ENCODE data around the gene NADK.
"Not testable (repeated sequence)": the region's sequence is repeated elsewhere in the genome, so short reads cannot be mapped to it uniquely, and the experiment has no call there.

The NADK gene

DNA sequence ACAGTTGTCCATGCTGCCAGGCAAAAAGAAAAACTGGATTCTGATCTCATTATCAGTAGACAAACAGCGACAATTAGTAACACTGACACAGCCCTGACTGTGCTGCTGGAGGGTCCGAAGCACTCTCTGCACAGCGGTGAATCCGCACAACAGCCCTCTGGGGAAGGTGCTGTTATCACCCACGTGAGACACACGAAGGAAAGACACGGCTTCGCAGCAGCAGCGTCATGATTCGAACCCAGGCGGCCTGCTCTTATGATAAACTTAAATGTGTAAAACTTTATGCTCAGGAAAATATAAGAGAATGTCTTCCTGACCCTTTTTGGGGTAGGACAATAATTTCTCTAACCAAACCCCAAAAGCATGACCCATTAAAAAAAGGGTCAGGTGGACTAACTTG is 35.7 kb downstream of the NADK start:
- not testable (repeated sequence) for DNase-seq

DNA sequence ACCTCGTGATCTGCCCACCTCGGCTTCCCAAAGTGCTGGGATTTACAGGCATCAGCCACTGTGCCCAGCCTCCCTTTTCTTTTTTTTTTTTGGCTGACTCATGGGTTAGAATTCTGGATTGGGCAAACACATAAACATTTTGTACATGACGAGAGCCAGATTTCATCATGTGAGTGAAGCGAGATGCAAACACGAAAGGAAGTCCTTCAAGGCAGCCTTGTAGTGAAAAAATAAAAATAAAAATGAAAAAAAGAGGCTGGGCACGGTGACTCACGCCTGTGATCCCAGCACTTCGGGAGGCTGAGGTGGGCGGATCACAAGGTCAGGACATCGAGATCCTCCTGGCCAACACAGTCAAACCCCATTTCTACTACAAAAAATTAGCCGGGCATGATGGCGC is 37.3 kb downstream of the NADK start:
- DNase-seq = not testable (repeated sequence)

DNA sequence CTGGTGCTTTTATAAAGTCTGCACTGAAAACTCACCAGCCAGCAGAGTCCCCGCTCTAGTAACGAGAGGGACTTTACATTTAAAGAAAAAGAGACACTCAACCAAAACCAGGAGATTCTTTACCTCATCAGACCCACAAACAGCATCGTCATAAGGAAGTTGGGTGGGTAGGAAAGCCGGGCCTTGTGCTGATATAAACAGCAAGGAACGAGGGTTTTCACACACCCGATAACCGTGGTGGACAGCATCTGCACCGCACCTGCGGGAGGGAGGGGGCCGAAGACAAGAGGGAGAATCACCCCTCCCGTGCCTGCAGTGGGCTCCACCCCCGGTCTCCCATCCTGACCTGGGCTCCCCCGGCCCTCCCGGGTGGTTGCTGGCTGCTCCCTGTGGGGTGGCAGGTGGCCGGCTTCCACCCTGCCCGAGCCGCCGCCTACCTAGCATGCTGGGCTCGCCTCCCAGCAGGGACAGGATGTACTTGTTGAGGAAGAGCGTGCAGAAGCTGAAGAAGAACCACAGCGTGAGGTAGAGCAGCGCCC is 39.4 kb downstream of the NADK start:
- DNase-seq = not testable (repeated sequence)

GRCh38 chr1:1737675-1738590 is 40.3 kb downstream of the NADK start:
- not testable (repeated sequence) for DNase-seq

DNA sequence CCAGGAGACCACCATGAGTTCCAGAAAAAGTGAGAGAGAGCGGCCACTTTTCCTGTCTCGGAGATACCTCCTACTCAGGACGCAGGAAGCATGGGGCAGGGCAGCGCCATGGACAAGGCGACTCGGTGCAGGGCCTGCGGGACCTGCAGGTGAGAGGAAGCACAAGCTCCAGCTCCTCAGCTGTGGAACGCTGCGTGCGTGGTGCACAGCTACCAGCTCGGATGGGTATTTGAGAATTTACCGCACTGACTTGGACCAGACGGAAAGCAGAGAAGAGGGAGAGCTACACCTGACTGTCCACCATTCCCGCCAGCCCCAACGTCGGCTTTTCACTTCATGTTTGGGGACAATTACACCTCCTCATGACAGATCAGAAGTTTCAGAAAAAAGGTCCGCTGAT is 45.9 kb downstream of the NADK start:
- no peak for DNase-seq

- DNase-seq = no peak
Measured at GRCh38 chr1:1730870-1731269, 47.4 kb downstream of the NADK start.

- not testable (repeated sequence) for DNase-seq
Measured at GRCh38 chr1:1730230-1730629, 48.0 kb downstream of the NADK start.

GRCh38 chr1:1729116-1729816 is 49.0 kb downstream of the NADK start:
- not testable (repeated sequence) for DNase-seq

DNA sequence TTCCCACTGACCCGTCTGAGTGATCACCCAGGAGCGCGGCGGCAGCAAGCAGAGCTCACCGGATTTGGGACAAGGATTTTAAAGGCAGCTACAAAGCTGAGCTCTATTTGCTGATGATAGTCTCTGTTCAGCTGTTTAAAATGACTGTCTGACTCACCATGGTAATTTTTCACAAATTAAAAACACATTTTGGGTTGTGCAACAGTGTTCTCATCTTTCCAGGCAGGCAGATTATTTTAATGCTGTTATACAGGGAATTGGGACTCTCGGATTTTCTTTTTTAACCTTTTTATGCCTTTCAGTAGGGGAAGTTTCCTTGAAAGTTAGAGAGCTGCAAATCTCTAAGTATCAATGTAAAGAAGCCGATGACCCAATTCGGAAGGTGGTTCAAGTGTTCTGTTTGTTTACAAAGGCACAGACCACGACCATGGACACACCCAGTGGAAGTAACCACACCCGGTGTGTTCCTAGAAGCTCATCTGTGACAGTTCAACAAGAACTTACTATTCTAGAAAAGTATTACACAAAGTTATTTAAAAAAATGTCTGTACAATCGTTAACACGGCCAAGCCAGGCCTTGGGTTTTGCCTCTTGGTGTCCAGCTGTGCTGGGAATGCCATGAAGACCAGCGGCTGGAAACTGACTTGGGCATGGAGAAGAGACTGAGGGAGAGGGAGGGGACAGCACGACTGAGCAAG is 49.8 kb downstream of the NADK start:
- not testable (repeated sequence) for DNase-seq

- DNase-seq = not testable (repeated sequence)
Measured at GRCh38 chr1:1727131-1727651, 51.1 kb downstream of the NADK start.

GRCh38 chr1:1726088-1726487 is 52.2 kb downstream of the NADK start:
- not testable (repeated sequence) for DNase-seq

- peak; percentile 73 for DNase-seq
Measured at GRCh38 chr1:1724035-1724864, 54.0 kb downstream of the NADK start, which contains the start of gene CDK11A. Gene CDK11A, minus strand, starts transcription at chr1:1724357. Its CDS starts 1,539 bp downstream, at chr1:1722818.

DNA sequence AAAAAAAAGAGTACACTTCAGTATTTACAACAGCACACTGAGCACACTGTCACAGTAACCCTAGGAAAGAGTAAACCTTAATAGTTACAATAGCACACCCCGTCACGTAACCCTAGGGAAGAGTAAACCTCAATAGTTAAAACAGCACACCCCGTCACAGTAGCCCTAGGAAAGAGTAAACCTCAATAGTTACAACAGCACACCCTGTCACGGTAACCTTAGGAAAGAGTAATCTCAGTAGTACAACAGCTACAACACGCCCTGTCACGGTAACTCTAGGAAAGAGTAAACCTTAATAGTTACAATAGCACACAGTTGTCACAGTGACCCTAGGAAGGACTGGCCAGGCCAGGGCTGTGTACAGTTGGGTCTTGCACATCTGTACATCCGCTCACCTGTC is 57.1 kb downstream of the NADK start:
- no peak for DNase-seq

GRCh38 chr1:1715109-1715883 is 63.0 kb downstream of the NADK start:
- not testable (repeated sequence) for DNase-seq

- not testable (repeated sequence) for DNase-seq
Measured at GRCh38 chr1:1707897-1708296, 70.4 kb downstream of the NADK start.

DNA sequence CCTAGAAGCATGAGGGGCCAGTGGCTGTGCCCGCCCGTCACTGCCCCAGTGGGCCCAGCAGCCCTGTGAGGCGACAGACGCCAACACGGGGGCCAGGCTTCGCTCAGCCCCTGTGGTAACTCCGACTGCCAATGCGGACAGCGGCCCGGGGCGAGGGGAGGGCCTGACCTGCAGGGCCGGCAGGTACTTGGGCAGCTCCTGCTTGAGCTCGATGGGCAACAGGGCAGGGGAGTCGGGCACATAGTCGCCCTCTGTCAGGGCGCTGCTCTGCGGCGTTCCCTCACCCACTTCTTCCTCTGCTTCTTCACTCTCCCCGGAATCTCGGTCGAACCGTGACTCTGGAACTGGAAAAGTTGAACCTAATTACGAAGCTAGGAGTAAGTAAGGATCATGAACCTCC is 71.0 kb downstream of the NADK start:
- not testable (repeated sequence) for DNase-seq

DNA sequence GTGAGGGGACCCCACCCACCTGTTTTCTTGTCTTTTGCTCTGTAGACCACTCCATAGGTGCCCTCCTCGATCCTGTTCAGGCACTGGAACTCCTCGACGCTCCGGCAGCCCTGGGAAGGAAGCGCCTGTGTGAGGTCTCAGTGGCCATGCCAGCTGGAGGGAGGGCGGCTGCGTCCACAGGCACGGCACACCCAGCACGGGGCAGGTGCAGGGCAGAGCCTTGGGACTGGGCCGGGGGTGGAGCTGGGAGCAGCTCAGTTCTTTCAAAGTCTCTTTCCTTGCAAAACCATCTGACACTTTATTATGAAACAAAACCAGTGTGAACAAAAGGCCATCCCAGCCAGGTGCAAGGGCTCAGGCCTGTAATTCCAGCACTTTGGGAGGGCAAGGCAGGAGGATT is 72.6 kb downstream of the NADK start:
- not testable (repeated sequence) for DNase-seq

DNA sequence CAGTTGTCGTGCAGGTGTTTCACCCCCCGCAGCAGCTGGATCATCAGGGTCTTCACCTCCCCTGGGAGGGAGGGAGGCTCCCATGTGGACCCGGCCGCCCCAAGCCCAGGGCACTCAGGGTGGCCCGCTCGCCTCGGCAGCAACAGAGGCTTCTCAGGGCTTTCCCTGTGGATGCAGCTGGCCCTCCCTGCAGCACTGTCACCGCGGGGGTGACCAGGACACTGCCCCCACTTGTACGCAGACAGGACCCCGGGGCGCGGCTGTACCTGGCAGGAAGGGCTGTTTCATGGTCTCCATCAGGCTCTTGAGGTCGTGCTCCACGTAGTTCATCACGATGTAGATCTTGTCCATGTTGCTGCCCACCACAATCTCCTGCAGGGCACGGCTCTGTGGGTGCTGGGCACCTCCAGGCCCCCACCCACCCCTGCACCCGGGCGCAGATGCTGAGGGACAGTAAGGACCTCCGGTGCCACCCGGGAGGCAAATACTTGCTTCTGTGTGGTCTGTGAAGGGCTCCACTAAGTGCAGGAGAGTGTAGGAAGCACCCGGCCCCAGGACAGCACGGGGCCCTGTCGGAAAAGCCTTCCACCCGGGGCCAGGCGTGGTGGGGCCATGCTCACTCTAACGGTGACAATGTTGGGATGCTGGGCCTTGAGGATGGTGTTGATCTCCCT is 73.8 kb downstream of the NADK start:
- DNase-seq = not testable (repeated sequence)

DNA sequence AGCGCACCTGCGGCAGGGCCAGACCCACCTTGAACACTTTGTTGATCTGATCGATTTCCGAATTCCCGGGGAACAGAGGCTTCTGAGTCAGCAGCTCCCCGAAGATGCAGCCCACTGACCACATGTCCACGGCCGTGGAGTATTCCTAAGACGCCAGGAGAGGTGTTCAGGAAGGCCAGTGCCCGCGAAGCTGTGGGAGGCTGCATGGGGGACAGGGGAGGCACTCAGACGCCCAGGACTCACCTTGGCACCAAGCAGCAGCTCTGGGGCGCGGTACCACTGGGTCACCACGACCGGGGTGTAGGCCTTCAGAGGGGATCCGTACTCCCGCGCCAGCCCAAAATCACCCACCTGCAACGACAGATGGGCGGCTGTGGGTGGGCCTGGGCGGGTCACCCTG is 74.5 kb downstream of the NADK start:
- no peak for DNase-seq

DNA sequence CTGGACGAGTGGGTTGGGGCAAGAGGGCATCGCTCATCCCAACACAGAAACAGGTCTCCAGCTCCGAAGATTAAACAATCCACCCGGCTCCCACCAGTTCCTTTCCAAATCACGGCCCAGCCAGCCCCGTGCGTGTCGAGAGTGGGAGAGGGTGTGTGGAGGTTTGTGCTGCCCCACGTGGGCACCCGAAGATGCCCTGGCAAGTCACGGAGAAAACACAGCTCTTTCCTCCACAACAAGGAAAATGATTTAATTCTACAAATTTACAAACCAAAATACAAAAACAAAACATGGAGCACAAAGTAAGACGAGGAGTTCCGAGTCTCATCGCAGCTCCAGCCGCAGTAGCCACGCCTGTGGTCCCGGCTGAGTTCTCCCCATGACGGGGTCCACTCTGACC is 75.8 kb downstream of the NADK start:
- not testable (repeated sequence) for DNase-seq

All from NCI-H187 treated with DMSO at 0.1 percent for 48 hours (cell line).